Measurements from ENCODE around the gene ROR1. TPM values are rescaled to one million over a fixed set of nuclear protein-coding genes. Genes with fewer than 3 reads are reported as not detected.

The ROR1 gene
- total and polyA plus RNA-seq, 10 of the 15 experiments (the other 5 are each of a cell fraction or from before 2014, with no cell fraction given) = 0.02 to 0.08 (median 0.05) TPM; not detected in 6

DNA sequence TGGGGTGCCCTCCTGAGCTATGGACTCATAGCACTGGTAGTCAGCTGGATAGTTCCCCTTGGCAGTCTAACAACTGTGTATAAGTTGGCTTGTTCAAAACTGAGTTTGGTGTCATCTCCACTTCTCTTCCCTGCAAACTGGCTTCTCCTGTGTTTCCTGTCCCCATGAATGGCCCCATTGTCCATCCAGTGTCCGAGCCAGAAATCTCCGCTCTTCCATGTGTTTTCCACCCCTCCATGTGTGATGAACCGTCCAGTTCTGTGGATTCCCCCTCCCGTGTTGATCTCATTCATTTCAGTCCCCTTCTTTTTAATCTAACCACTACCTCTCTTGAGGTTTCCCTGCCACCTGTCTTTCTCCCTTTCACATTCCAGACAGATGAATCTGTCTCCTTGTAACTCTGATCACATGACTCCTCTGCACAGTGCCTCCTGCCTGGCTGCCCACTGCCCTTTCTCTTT lies 195.7 kb downstream of the ROR1 start (continued):
- no peak for TF ChIP-seq CUX1 (IDR thresholded peaks at IDR 0.05; ENCODE audit: insufficient replicate concordance, low read depth, low read length)
- no peak for TF ChIP-seq PAX5 (IDR thresholded peaks at IDR 0.05; ENCODE audit: borderline replicate concordance, low read depth, low read length)
- TF ChIP-seq ZNF217 (IDR thresholded peaks at IDR 0.05) = no peak
- no peak for TF ChIP-seq ZBTB11 (CRISPR knock-in tag; IDR thresholded peaks at IDR 0.05)
- no peak for TF ChIP-seq ELK1 (IDR thresholded peaks at IDR 0.05; ENCODE audit: low read depth, low read length)
- no peak for TF ChIP-seq RBBP5 (conservative IDR thresholded peaks at IDR 0.05)
- no peak for TF ChIP-seq PAX8 (IDR thresholded peaks at IDR 0.05)
